Upper lobe of right lung (tissue), 1 donor: ENCODE results near the gene PGAM1. TPM values are rescaled to one million over a fixed set of nuclear protein-coding genes. Genes with fewer than 3 reads are reported as not detected.
A peak's percentile ranks its signal among the peaks of the same experiment; 100 is the strongest.

Experiments used
- ATAC-seq: fragments of 200-7000 bp; cut with Tn5 transposase; one replicate; pipeline ENCODE4 v1.9.1; 2020; ENCODE audit warnings: mild to moderate bottlenecking, moderate library complexity
- DNase-seq: peaks from one replicate; pipeline ENCODE4 v3.0.0-alpha.2; 2020
- H3K27ac ChIP-seq: fragments of 200-600 bp; one replicate; pipeline ENCODE4 v1.8.0; 2022
- H3K27me3 ChIP-seq: fragments of 200-600 bp; one replicate; pipeline ENCODE4 v1.8.0; 2022; ENCODE audit warnings: mild to moderate bottlenecking
- H3K36me3 ChIP-seq: fragments of 200-600 bp; one replicate; pipeline ENCODE4 v1.8.0; 2022
- H3K4me1 ChIP-seq: fragments of 200-600 bp; one replicate; pipeline ENCODE4 v1.8.0; 2022
- H3K4me3 ChIP-seq: fragments of 200-600 bp; one replicate; pipeline ENCODE4 v1.8.0; 2022; ENCODE audit warnings: mild to moderate bottlenecking
- H3K9me3 ChIP-seq: fragments of 200-600 bp; one replicate; pipeline ENCODE4 v1.8.0; 2022
- intact Hi-C: fragments of 100-400 bp; cut with DNase I; formaldehyde crosslinking; loops from one replicate; pipeline ENCODE4 v1.11.0; 2022
- total RNA-seq: library from RNA; stranded (reverse); fragmentation: NEBNext Ultra II Directional; extraction: Animal tissue kit (Norgen Biotek cat#: 25700); gene quantifications from one replicate; pipeline ENCODE4 v1.2.1, GENCODE V29; 2021
- TF ChIP-seq, protein P1 (sequence below): fragments of 200-600 bp; IDR thresholded peaks from one replicate; pipeline ENCODE4 v1.8.0; 2022; ENCODE audit warnings: antibody characterized with exemption
- donor health status: DM: no; HTN: yes; CAD: no; lungs with severe emphysema.

The PGAM1 gene
- total RNA-seq, 1 donor from 2014 or later = 139 TPM

GRCh38 chr10:97445357-97445721 is 19.3 kb downstream of the PGAM1 start:
- Histone ChIP-seq H3K9me3 (no peaks in the 10 kb centered on the region), H3K4me1 (peaks cover 40% of the 10 kb centered on the region), H3K27me3 (no peaks in the 10 kb centered on the region), H3K36me3 (peaks cover 25% of the 10 kb centered on the region), H3K27ac (peak overlapping the region; percentile 43), H3K4me3 (peak overlapping the region; percentile 81)
- TF ChIP-seq, protein P1, sequence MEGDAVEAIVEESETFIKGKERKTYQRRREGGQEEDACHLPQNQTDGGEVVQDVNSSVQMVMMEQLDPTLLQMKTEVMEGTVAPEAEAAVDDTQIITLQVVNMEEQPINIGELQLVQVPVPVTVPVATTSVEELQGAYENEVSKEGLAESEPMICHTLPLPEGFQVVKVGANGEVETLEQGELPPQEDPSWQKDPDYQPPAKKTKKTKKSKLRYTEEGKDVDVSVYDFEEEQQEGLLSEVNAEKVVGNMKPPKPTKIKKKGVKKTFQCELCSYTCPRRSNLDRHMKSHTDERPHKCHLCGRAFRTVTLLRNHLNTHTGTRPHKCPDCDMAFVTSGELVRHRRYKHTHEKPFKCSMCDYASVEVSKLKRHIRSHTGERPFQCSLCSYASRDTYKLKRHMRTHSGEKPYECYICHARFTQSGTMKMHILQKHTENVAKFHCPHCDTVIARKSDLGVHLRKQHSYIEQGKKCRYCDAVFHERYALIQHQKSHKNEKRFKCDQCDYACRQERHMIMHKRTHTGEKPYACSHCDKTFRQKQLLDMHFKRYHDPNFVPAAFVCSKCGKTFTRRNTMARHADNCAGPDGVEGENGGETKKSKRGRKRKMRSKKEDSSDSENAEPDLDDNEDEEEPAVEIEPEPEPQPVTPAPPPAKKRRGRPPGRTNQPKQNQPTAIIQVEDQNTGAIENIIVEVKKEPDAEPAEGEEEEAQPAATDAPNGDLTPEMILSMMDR = no peak
- ATAC-seq = no peak
- intact Hi-C loops = no loop called here
- no peak for DNase-seq

DNA sequence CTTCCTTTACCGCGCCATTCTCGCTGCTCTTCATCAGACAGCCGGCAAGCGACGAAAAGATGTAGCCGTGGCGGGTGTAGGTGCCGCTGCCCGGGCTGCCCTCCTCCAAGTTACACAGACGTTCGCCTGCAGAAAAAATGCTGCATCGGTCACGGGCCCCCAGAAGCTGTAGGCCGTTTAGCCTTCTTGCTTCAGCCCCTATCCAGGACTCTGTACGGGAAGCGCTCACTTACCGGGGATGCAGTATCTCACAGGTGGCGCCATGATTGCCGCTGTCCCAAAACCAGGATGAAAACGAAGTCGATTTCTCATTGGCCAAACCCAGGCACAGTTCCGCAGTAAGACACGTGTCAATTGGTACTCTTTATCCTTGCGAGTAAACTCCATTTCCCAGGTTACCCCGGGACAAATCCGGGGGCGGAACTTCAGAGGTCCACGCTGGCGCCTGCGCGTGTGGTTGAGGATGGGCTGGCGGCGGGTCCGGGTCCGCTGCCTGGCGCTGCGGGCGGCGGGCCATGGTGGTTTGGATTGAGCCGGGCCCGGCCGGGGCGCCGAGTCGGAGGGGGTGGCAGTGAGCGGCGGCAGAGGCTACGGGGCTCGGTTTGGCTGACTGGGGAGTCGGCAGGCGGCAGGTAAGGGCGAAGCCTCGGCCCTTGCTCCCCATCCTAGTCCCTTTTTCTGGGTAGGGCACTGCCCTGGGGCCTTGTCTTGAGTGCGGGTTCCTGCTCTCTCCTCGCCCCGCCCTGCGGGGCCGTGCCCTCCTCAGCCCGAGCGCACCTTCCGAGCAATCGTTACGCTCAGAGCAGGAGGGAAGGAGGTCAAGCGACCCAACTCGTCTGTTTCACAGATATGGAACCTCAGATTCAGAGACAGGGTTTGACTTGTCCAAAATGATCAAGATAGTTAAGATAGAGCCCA is 20.0 kb downstream of the PGAM1 start, which contains the start of the genes EXOSC1 and ZDHHC16:
EXOSC1 (minus strand) TSS at position 285 of the 918 bp plus-strand sequence; CDS start at position 264, 21 bp downstream.
ZDHHC16 (plus strand) TSS at position 454 of the 918 bp plus-strand sequence. CDS start 5,501 bp downstream, outside the sequence.
- peak within 1 kb of the TSS; percentile 49 for H3K27ac ChIP-seq

GRCh38 chr10:97450828-97451227 is 24.8 kb downstream of the PGAM1 start:
- no peaks in the 10 kb centered on the region for H3K27me3 ChIP-seq
- no peak for ATAC-seq
- H3K27ac ChIP-seq = peak overlapping the region; percentile 53
- H3K9me3 ChIP-seq = no peaks in the 10 kb centered on the region
- H3K4me1 ChIP-seq = peaks cover 47% of the 10 kb centered on the region
- intact Hi-C loops = no loop called here
- TF ChIP-seq, protein P1 = no peak
- H3K36me3 ChIP-seq = peaks cover 32% of the 10 kb centered on the region
- no peak overlapping the region for H3K4me3 ChIP-seq
- DNase-seq = no peak

More for the DNA sequence above, 20.0 kb downstream of the PGAM1 start, which contains the start of the genes EXOSC1 and ZDHHC16:
- DNase-seq (peak; percentile 94), ATAC-seq (peak; percentile 98)
- H3K27me3 ChIP-seq = no peaks in the 10 kb centered on the region
- TF ChIP-seq, protein P1 = no peak
- H3K36me3 ChIP-seq = peaks cover 20% of the 10 kb centered on the region
- H3K4me1 ChIP-seq = peaks cover 46% of the 10 kb centered on the region
- no peaks in the 10 kb centered on the region for H3K9me3 ChIP-seq
- peak within 1 kb of the TSS; percentile 81 for H3K4me3 ChIP-seq
- intact Hi-C loops = no loop called here

- Histone ChIP-seq H3K9me3 (no peaks in the 10 kb centered on the region), H3K4me1 (peaks cover 45% of the 10 kb centered on the region), H3K27me3 (no peaks in the 10 kb centered on the region), H3K36me3 (peaks cover 40% of the 10 kb centered on the region), H3K4me3 (no peak overlapping the region), H3K27ac (peak overlapping the region; percentile 53)
- DNase-seq (no peak), ATAC-seq (no peak)
- intact Hi-C loops = no loop called here
- TF ChIP-seq, protein P1 = no peak
Observed at GRCh38 chr10:97451605-97452004, 25.6 kb downstream of the PGAM1 start.

DNA sequence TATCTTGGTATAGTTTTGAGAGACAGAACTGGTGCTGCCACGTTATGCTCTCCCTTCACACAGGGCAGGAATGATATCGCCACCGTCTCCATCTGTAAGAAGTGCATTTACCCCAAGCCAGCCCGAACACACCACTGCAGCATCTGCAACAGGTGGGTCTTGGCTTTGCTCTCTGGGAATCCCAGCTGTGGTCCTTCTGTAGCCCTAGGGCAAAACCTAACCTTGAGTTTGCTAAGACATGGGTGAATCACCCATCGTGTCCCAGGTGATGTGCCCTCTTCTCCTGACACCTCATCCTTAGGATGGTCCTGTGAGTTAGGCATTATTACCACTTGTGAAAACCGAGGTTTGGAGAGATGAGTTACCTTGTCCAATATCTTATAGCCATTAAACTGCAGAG is 26.4 kb downstream of the PGAM1 start:
- TF ChIP-seq, protein P1 = no peak
- DNase-seq = no peak
- peaks cover 38% of the 10 kb centered on the region for H3K4me1 ChIP-seq
- H3K27ac ChIP-seq = no peak overlapping the region
- intact Hi-C loops = no loop called here
- no peaks in the 10 kb centered on the region for H3K9me3 ChIP-seq
- H3K36me3 ChIP-seq = peaks cover 48% of the 10 kb centered on the region
- no peak overlapping the region for H3K4me3 ChIP-seq
- ATAC-seq = no peak
- H3K27me3 ChIP-seq = no peaks in the 10 kb centered on the region
